Measurements from ENCODE around the gene NLRC5.

The NLRC5 gene, protein sequence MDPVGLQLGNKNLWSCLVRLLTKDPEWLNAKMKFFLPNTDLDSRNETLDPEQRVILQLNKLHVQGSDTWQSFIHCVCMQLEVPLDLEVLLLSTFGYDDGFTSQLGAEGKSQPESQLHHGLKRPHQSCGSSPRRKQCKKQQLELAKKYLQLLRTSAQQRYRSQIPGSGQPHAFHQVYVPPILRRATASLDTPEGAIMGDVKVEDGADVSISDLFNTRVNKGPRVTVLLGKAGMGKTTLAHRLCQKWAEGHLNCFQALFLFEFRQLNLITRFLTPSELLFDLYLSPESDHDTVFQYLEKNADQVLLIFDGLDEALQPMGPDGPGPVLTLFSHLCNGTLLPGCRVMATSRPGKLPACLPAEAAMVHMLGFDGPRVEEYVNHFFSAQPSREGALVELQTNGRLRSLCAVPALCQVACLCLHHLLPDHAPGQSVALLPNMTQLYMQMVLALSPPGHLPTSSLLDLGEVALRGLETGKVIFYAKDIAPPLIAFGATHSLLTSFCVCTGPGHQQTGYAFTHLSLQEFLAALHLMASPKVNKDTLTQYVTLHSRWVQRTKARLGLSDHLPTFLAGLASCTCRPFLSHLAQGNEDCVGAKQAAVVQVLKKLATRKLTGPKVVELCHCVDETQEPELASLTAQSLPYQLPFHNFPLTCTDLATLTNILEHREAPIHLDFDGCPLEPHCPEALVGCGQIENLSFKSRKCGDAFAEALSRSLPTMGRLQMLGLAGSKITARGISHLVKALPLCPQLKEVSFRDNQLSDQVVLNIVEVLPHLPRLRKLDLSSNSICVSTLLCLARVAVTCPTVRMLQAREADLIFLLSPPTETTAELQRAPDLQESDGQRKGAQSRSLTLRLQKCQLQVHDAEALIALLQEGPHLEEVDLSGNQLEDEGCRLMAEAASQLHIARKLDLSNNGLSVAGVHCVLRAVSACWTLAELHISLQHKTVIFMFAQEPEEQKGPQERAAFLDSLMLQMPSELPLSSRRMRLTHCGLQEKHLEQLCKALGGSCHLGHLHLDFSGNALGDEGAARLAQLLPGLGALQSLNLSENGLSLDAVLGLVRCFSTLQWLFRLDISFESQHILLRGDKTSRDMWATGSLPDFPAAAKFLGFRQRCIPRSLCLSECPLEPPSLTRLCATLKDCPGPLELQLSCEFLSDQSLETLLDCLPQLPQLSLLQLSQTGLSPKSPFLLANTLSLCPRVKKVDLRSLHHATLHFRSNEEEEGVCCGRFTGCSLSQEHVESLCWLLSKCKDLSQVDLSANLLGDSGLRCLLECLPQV (N-terminal part only)

DNA sequence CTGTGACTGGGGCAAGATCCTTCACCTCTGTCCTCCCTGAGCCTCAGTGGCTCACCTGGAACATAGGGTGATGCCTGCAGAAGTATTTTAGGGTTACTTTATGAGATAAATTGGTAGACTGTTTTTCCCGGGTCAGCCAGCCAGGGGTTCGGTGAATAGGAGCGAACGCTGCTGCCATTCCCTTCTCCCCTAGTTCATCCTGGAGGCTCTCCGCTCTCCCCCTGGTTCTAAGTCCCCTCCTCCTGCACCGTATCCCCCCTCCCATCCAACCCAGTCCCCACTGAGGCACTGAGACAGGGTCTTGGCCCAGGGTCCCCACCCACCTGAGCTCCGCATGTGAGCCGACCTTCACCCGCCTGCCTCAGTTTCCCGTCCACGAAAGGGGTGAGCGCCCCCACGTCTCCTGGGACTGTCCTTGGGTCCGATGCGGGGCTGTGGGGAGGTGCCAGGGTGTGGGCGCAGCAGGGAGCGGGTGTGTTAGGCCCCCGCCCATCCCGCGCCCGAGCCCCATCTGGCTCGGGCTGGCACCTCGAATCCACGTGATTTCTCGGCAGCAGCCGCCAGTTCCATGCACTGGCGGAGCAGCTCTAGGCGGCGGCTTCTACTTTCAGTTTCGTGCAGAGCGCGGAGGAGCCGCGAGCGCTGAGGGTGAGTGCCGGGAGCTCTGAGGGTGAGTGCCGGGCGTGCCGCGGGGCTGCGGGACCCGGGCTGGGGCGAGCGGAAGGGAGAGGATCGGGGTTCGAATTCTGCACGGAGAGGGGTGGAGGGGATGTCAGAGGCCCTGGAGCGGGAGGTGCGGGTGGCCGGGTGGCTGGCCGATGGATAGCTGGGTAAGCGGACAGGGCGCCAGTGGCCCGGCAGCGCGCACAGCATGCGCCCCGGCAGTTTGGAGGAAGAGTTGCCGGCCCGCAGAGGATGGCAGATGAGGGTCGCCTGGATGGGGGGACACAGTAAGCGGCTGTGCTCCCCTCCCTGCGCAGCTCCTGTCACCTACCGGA lies at the start of gene NLRC5:
Gene NLRC5, plus strand, starts transcription at position 610 of the 998 bp plus-strand sequence. CDS start 31,156 bp downstream, outside the sequence.
- Histone ChIP-seq H3K4me1 (peaks cover 8% of the 10 kb centered on the region), H3K9ac (no peak within 1 kb of the TSS), H3K9me3 (ENCODE audit: control insufficient read depth, low read length) (no peaks in the 10 kb centered on the region), H3K27me3 (ENCODE audit: control insufficient read depth, insufficient read depth, low read length) (no peaks in the 10 kb centered on the region), H3K4me2 (ENCODE audit: low read length) (peak within 1 kb of the TSS; percentile 95), H2AFZ (peak within 1 kb of the TSS; percentile 90), H3K27ac (peak within 1 kb of the TSS; percentile 70), H3K79me2 (no peaks in the 10 kb centered on the region), H3K4me3 (ENCODE audit: low read depth, low read length) (peak within 1 kb of the TSS; percentile 84), H3K36me3 (ENCODE audit: control insufficient read depth, insufficient read depth, low read length) (no peaks in the 10 kb centered on the region)
- TF ChIP-seq, protein P1, sequence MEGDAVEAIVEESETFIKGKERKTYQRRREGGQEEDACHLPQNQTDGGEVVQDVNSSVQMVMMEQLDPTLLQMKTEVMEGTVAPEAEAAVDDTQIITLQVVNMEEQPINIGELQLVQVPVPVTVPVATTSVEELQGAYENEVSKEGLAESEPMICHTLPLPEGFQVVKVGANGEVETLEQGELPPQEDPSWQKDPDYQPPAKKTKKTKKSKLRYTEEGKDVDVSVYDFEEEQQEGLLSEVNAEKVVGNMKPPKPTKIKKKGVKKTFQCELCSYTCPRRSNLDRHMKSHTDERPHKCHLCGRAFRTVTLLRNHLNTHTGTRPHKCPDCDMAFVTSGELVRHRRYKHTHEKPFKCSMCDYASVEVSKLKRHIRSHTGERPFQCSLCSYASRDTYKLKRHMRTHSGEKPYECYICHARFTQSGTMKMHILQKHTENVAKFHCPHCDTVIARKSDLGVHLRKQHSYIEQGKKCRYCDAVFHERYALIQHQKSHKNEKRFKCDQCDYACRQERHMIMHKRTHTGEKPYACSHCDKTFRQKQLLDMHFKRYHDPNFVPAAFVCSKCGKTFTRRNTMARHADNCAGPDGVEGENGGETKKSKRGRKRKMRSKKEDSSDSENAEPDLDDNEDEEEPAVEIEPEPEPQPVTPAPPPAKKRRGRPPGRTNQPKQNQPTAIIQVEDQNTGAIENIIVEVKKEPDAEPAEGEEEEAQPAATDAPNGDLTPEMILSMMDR (IDR thresholded peaks at IDR 0.05) = no peak

DNA sequence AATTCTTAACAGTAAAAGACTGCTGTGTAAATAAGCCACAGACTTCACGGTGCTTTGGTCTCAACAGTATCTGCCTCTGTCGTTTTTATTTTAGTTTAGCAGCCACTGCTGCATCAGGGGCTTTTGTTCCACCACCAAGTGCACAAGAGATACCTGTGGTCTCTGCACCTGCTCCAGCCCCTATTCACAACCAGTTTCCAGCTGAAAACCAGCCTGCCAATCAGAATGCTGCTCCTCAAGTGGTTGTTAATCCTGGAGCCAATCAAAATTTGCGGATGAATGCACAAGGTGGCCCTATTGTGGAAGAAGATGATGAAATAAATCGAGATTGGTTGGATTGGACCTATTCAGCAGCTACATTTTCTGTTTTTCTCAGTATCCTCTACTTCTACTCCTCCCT lies 49.6 kb upstream of the NLRC5 start:
- Histone ChIP-seq H2AFZ (no peak overlapping the region), H3K4me1 (peaks cover 17% of the 10 kb centered on the region), H3K36me3 (ENCODE audit: control insufficient read depth, insufficient read depth, low read length) (no peaks in the 10 kb centered on the region), H3K9me3 (ENCODE audit: control insufficient read depth, low read length) (no peaks in the 10 kb centered on the region), H3K4me3 (ENCODE audit: low read depth, low read length) (no peak overlapping the region), H3K27me3 (ENCODE audit: control insufficient read depth, insufficient read depth, low read length) (no peaks in the 10 kb centered on the region), H3K79me2 (peaks cover 18% of the 10 kb centered on the region), H3K9ac (no peak overlapping the region), H3K27ac (no peak overlapping the region), H3K4me2 (ENCODE audit: low read length) (no peak overlapping the region)
- TF ChIP-seq, protein P1 (IDR thresholded peaks at IDR 0.05) = no peak

DNA sequence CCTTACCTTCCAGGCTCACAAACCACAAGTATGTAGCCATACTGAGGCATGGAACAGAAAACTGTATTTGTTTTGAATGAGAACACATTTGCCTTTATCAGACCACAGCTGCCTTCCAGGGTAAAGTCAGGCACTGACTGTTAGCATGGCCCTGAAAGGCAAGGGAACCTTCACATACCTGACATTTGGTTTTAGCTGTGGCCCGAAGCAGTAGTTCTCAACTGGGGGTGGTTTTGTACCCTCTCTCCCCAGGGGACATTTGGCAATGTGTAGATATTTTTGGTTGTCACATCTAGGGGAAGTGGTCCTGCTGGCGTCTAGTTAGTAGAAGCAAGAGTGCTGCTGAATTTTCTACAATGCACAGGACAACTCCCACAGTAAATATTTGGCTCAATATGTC lies 48.3 kb upstream of the NLRC5 start:
- Histone ChIP-seq H3K27me3 (ENCODE audit: control insufficient read depth, insufficient read depth, low read length) (no peaks in the 10 kb centered on the region), H3K9me3 (ENCODE audit: control insufficient read depth, low read length) (no peaks in the 10 kb centered on the region), H3K9ac (no peak overlapping the region), H3K4me3 (ENCODE audit: low read depth, low read length) (no peak overlapping the region), H2AFZ (no peak overlapping the region), H3K79me2 (peaks cover 11% of the 10 kb centered on the region), H3K4me1 (peaks cover 17% of the 10 kb centered on the region), H3K36me3 (ENCODE audit: control insufficient read depth, insufficient read depth, low read length) (no peaks in the 10 kb centered on the region), H3K4me2 (ENCODE audit: low read length) (no peak overlapping the region), H3K27ac (no peak overlapping the region)
- TF ChIP-seq, protein P1 (IDR thresholded peaks at IDR 0.05) = no peak

DNA sequence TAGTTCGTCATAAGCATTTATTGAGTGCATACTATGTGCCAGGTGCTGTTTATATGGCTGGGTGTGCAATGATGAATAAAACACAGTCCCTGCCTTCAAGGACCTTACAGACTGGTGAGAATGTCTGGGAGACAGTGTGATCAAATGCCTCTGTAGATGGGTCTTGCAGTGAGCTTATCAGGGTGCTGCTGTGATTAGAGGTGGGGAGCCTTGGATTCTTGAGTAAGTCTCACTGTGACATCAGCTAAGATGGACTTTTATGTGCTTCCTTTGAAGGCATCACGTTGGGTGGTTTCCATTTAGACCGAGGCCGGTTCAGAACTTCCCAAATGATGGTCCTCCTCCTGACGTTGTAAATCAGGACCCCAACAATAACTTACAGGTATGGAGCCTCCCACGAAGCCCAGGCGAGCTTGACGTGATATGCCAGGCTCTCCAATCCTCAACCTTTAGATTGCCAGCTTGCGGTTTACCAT lies 47.5 kb upstream of the NLRC5 start:
- TF ChIP-seq, protein P1 (IDR thresholded peaks at IDR 0.05) = no peak
- Histone ChIP-seq H3K4me2 (ENCODE audit: low read length) (no peak overlapping the region), H3K4me1 (peaks cover 16% of the 10 kb centered on the region), H2AFZ (no peak overlapping the region), H3K9me3 (ENCODE audit: control insufficient read depth, low read length) (no peaks in the 10 kb centered on the region), H3K4me3 (ENCODE audit: low read depth, low read length) (no peak overlapping the region), H3K36me3 (ENCODE audit: control insufficient read depth, insufficient read depth, low read length) (no peaks in the 10 kb centered on the region), H3K27ac (no peak overlapping the region), H3K79me2 (peaks cover 11% of the 10 kb centered on the region), H3K9ac (no peak overlapping the region), H3K27me3 (ENCODE audit: control insufficient read depth, insufficient read depth, low read length) (no peaks in the 10 kb centered on the region)
